SK-N-SH (cell line): ENCODE results near the gene CDKAL1.

Source experiments
- CTCF ChIP-seq: fragments of 200-600 bp; sonication (generic); IDR thresholded peaks from 2 replicates; pipeline ENCODE4 v1.6.1; 2017; ENCODE audit warnings: antibody characterized with exemption, mild to moderate bottlenecking, moderate library complexity
- EP300 ChIP-seq, 2 experiments: IDR thresholded peaks; 2 replicates each; pipeline versions ENCODE4 v1.4.0 to v1.6.1; 2012; ENCODE audit warnings: borderline replicate concordance in 1 of 2, low read depth in 1 of 2, low read length in 1 of 2
- GABPA ChIP-seq: IDR thresholded peaks from 2 replicates; pipeline ENCODE4 v1.4.0; 2012; ENCODE audit warnings: low read depth, mild to moderate bottlenecking
- MAX ChIP-seq: IDR thresholded peaks from 2 replicates; pipeline ENCODE4 v1.4.0; 2012; ENCODE audit warnings: low read depth
- MXI1 ChIP-seq: IDR thresholded peaks from 2 replicates; pipeline ENCODE4 v1.6.1; 2012; ENCODE audit warnings: mild to moderate bottlenecking, low read depth, low read length, improper control_type of control experiment
- POLR2AphosphoS5 ChIP-seq: IDR thresholded peaks from 2 replicates; pipeline ENCODE4 v1.6.1; 2012; ENCODE audit warnings: low read depth, low read length
- RAD21 ChIP-seq: IDR thresholded peaks from 2 replicates; pipeline ENCODE4 v1.6.1; 2012; ENCODE audit warnings: mild to moderate bottlenecking, low read length
- REST ChIP-seq: IDR thresholded peaks from 2 replicates; pipeline ENCODE4 v1.6.1; 2012; ENCODE audit warnings: mild to moderate bottlenecking, low read depth, low read length, moderate library complexity
- RXRA ChIP-seq: IDR thresholded peaks from 2 replicates; pipeline ENCODE4 v1.4.0; 2012; ENCODE audit warnings: low read depth, mild to moderate bottlenecking, borderline replicate concordance
- TAF1 ChIP-seq: IDR thresholded peaks from 2 replicates; pipeline ENCODE4 v1.6.1; 2012; ENCODE audit warnings: low read depth, mild to moderate bottlenecking, low read length, moderate library complexity, borderline replicate concordance
- TCF12 ChIP-seq: IDR thresholded peaks from 2 replicates; pipeline ENCODE4 v1.4.0; 2012
- TEAD4 ChIP-seq: IDR thresholded peaks from 2 replicates; pipeline ENCODE4 v1.4.0; 2012; ENCODE audit warnings: mild to moderate bottlenecking, borderline replicate concordance; ENCODE audit not compliant: insufficient read depth
- ZBTB33 ChIP-seq: IDR thresholded peaks from 2 replicates; pipeline ENCODE4 v1.4.0; 2012; ENCODE audit warnings: low read depth, borderline replicate concordance

GRCh38 chr6:21277601-21278374 is 743.5 kb downstream of the CDKAL1 start:
- TF ChIP-seq TEAD4 (no peak), TCF12 (no peak), CTCF (no peak), RAD21 (no peak), TAF1 (no peak), REST (no peak), MXI1 (no peak), ZBTB33 (no peak), EP300 (IDR thresholded peaks at IDR 0.05; ENCODE audit: borderline replicate concordance in 1 of 2, low read depth in 1 of 2, low read length in 1 of 2) (no peak), GABPA (no peak), MAX (no peak), POLR2AphosphoS5 (no peak), RXRA (no peak)
